Loucy (cell line): ENCODE results near the gene PARD6G.

Experiments
- H2AFZ ChIP-seq: fragments of 200-600 bp; sonication (generic); 2 replicates; pipeline ENCODE4 v1.6.0; 2016; ENCODE audit warnings: antibody characterized with exemption, mild to moderate bottlenecking, low read length, moderate library complexity
- H3F3A ChIP-seq: fragments of 200-600 bp; 2 replicates; pipeline ENCODE4 v1.6.0; 2016; ENCODE audit warnings: antibody characterized with exemption, low read depth, mild to moderate bottlenecking
- H3K27me3 ChIP-seq: fragments of 200-600 bp; sonication (generic); 2 replicates; pipeline ENCODE4 v1.6.1; 2014; ENCODE audit warnings: low read length, mild to moderate bottlenecking; ENCODE audit not compliant: insufficient read depth, poor library complexity, severe bottlenecking
- H3K36me3 ChIP-seq: fragments of 200-600 bp; sonication (generic); 2 replicates; pipeline ENCODE4 v1.6.1; 2016; ENCODE audit warnings: low read length; ENCODE audit not compliant: insufficient read depth
- H3K4me1 ChIP-seq: fragments of 200-600 bp; sonication (generic); 2 replicates; pipeline ENCODE4 v1.5.1; 2014; ENCODE audit warnings: low read length, mild to moderate bottlenecking; ENCODE audit not compliant: insufficient read depth, poor library complexity, severe bottlenecking
- H3K4me2 ChIP-seq: fragments of 200-600 bp; sonication (generic); 2 replicates; pipeline ENCODE4 v1.6.0; 2014; ENCODE audit warnings: antibody characterized with exemption, low read length, low read depth, mild to moderate bottlenecking; ENCODE audit not compliant: poor library complexity, severe bottlenecking
- H3K4me3 ChIP-seq: fragments of 200-600 bp; sonication (generic); 2 replicates; pipeline ENCODE4 v1.5.1; 2014; ENCODE audit warnings: low read length, mild to moderate bottlenecking, mixed read lengths; ENCODE audit not compliant: poor library complexity, severe bottlenecking
- H3K79me2 ChIP-seq: fragments of 200-600 bp; sonication (generic); 2 replicates; pipeline ENCODE4 v1.6.1; 2014; ENCODE audit warnings: low read length; ENCODE audit not compliant: insufficient read depth
- H3K9ac ChIP-seq: fragments of 200-600 bp; sonication (generic); 2 replicates; pipeline ENCODE4 v1.6.0; 2014; ENCODE audit warnings: mild to moderate bottlenecking, low read depth, low read length, moderate library complexity; ENCODE audit not compliant: poor library complexity, severe bottlenecking
- H3K9me2 ChIP-seq: fragments of 200-600 bp; sonication (generic); replicated peaks from 2 replicates; pipeline ENCODE4 v1.6.1; 2016; ENCODE audit warnings: low read depth, low read length, mixed read lengths
- H3K9me3 ChIP-seq: fragments of 200-600 bp; sonication (generic); 2 replicates; pipeline ENCODE4 v1.6.1; 2014; ENCODE audit warnings: mild to moderate bottlenecking, antibody characterized with exemption, low read length, low read depth; ENCODE audit not compliant: insufficient read depth
- H4K20me1 ChIP-seq: fragments of 200-600 bp; sonication (generic); 2 replicates; pipeline ENCODE4 v1.6.0; 2014; ENCODE audit warnings: antibody characterized with exemption, low read length, mild to moderate bottlenecking; ENCODE audit not compliant: insufficient read depth, poor library complexity, severe bottlenecking
- CTCF ChIP-seq: fragments of 200-600 bp; sonication (generic); conservative IDR thresholded peaks from 2 replicates; pipeline ENCODE4 v1.5.1; 2014; ENCODE audit warnings: mild to moderate bottlenecking, antibody characterized with exemption, low read length
- EZH2phosphoT487 ChIP-seq: fragments of 200-600 bp; IDR thresholded peaks from 2 replicates; pipeline ENCODE4 v1.6.1; 2018; ENCODE audit warnings: antibody characterized with exemption, mild to moderate bottlenecking, moderate library complexity, borderline replicate concordance

The PARD6G gene

GRCh38 chr18:80253871-80254492 lies 6.7 kb upstream of the PARD6G start:
- H3K36me3 ChIP-seq, result no peaks in the 10 kb centered on the region
- no peak overlapping the region for H2AFZ ChIP-seq
- no peak overlapping the region for H3K4me2 ChIP-seq
- H4K20me1 ChIP-seq, result no peaks in the 10 kb centered on the region
- no peaks in the 10 kb centered on the region for H3K79me2 ChIP-seq
- H3K9ac ChIP-seq, result no peak overlapping the region
- H3K9me2 ChIP-seq, result no peaks in the 10 kb centered on the region
- no peak overlapping the region for H3K4me3 ChIP-seq
- no peaks in the 10 kb centered on the region; the same call in 1 of the 2 replicates for H3K9me3 ChIP-seq
- H3F3A ChIP-seq, result no peaks in the 10 kb centered on the region
- peaks cover 31% of the 10 kb centered on the region for H3K4me1 ChIP-seq
- no peaks in the 10 kb centered on the region for H3K27me3 ChIP-seq
- TF ChIP-seq EZH2phosphoT487, result no peak

- Histone ChIP-seq H3F3A (no peaks in the 10 kb centered on the region), H3K4me1 (peaks cover 36% of the 10 kb centered on the region), H3K4me2 (no peak overlapping the region), H3K79me2 (no peaks in the 10 kb centered on the region), H3K27me3 (no peaks in the 10 kb centered on the region), H3K9ac (no peak overlapping the region), H2AFZ (no peak overlapping the region), H3K4me3 (no peak overlapping the region), H3K9me3 (no peaks in the 10 kb centered on the region; the same call in 1 of the 2 replicates), H4K20me1 (no peaks in the 10 kb centered on the region), H3K36me3 (no peaks in the 10 kb centered on the region), H3K9me2 (no peaks in the 10 kb centered on the region)
- no peak for TF ChIP-seq CTCF
- TF ChIP-seq EZH2phosphoT487, result no peak
These were observed 5.9 kb upstream of the PARD6G start for GRCh38 chr18:80253236-80253635.

DNA sequence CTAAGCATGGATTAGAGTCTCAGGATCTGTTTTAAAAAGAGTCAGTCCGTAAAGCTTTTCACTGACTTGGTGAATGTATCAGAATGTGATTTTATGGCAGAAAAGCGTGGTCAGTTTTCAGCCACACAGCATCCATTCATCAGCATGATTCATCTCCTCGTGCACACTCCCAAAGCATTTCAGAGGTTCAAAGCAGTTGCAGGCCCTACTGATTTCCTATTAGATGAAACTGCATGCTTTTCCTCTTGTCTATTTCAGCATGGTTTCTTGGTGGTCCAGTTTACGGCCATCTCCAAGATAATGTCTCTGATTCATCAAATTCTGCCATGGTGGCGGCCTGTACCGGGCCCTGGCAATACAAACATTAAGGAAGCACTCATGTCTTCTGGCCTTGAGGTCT lies 4.8 kb upstream of the PARD6G start:
- no peak for TF ChIP-seq CTCF
- no peak for TF ChIP-seq EZH2phosphoT487
- Histone ChIP-seq H3K36me3 (no peaks in the 10 kb centered on the region), H3K9me2 (no peaks in the 10 kb centered on the region), H3K4me1 (peaks cover 39% of the 10 kb centered on the region), H3K4me2 (no peak overlapping the region), H3K9me3 (no peaks in the 10 kb centered on the region; the same call in 1 of the 2 replicates), H3K4me3 (no peak overlapping the region), H3K79me2 (no peaks in the 10 kb centered on the region), H3K9ac (no peak overlapping the region), H2AFZ (no peak overlapping the region), H3K27me3 (no peaks in the 10 kb centered on the region), H3F3A (no peaks in the 10 kb centered on the region), H4K20me1 (no peaks in the 10 kb centered on the region)

GRCh38 chr18:80251700-80252099 lies 4.4 kb upstream of the PARD6G start:
- no peaks in the 10 kb centered on the region for H3K79me2 ChIP-seq
- no peaks in the 10 kb centered on the region for H3K9me2 ChIP-seq
- no peak overlapping the region for H2AFZ ChIP-seq
- no peak overlapping the region for H3K4me2 ChIP-seq
- TF ChIP-seq EZH2phosphoT487, result no peak
- no peaks in the 10 kb centered on the region for H3F3A ChIP-seq
- no peak overlapping the region for H3K9ac ChIP-seq
- no peaks in the 10 kb centered on the region for H3K36me3 ChIP-seq
- H3K4me3 ChIP-seq, result no peak overlapping the region
- H3K4me1 ChIP-seq, result peaks cover 39% of the 10 kb centered on the region
- H4K20me1 ChIP-seq, result no peaks in the 10 kb centered on the region
- H3K27me3 ChIP-seq, result no peaks in the 10 kb centered on the region
- H3K9me3 ChIP-seq, result no peaks in the 10 kb centered on the region; the same call in 1 of the 2 replicates
